Islet precursor cell (in vitro differentiated cells): ENCODE measurements around the gene IMMT.

Source experiments
- DNase-seq: peaks from one replicate; pipeline ENCODE4 v3.0.0-alpha.2; 2018

The IMMT gene

GRCh38 chr2:86195808-86196387, 636 bp upstream of the IMMT start:
- peak; percentile 56 for DNase-seq

- DNase-seq = no peak
These were observed 559 bp downstream of the IMMT start for GRCh38 chr2:86194751-86195054.

GRCh38 chr2:86193901-86194567, 1.2 kb downstream of the IMMT start:
- DNase-seq = peak; percentile 61

GRCh38 chr2:86189782-86190416, 5.4 kb downstream of the IMMT start:
- DNase-seq = no peak

- DNase-seq = no peak
These were observed 8.8 kb downstream of the IMMT start for GRCh38 chr2:86186431-86186830.

- DNase-seq = no peak
These were observed 9.6 kb downstream of the IMMT start for GRCh38 chr2:86185517-86186212.

GRCh38 chr2:86176597-86176996, 18.7 kb downstream of the IMMT start:
- no peak for DNase-seq

GRCh38 chr2:86175828-86176227, 19.4 kb downstream of the IMMT start:
- DNase-seq = no peak

- no peak for DNase-seq
These were observed 20.8 kb downstream of the IMMT start for GRCh38 chr2:86174445-86174844.

GRCh38 chr2:86172610-86173009, 22.7 kb downstream of the IMMT start:
- no peak for DNase-seq

- no peak for DNase-seq
These were observed 24.0 kb downstream of the IMMT start for GRCh38 chr2:86171295-86171694.

- DNase-seq = no peak
These were observed 24.8 kb downstream of the IMMT start for GRCh38 chr2:86170449-86170848.

GRCh38 chr2:86160156-86160952, 34.9 kb downstream of the IMMT start:
- DNase-seq = no peak

- DNase-seq = no peak
These were observed 37.0 kb downstream of the IMMT start for GRCh38 chr2:86158286-86158685.

GRCh38 chr2:86157009-86157556, 38.2 kb downstream of the IMMT start:
- DNase-seq = no peak

- DNase-seq = no peak
These were observed 44.8 kb downstream of the IMMT start for GRCh38 chr2:86150502-86150901.

GRCh38 chr2:86147793-86148192, 47.5 kb downstream of the IMMT start:
- DNase-seq = no peak

- DNase-seq = no peak
These were observed 51.2 kb downstream of the IMMT start for GRCh38 chr2:86143926-86144685.

- DNase-seq = no peak
These were observed 52.0 kb downstream of the IMMT start for GRCh38 chr2:86143307-86143706.

GRCh38 chr2:86142436-86143257, 52.6 kb downstream of the IMMT start:
- DNase-seq = no peak

GRCh38 chr2:86140969-86141392, 54.3 kb downstream of the IMMT start:
- DNase-seq = no peak
